Spleen (tissue), 7 donors: Measurements from ENCODE around the gene RGN.

Experiments
- CTCF ChIP-seq, 11 experiments: fragments of 200-600 bp in 7 of 11; fragments of 450-650 bp in 4 of 11; sonication (generic) in 4 of 11; IDR thresholded peaks in 8 of 11; conservative IDR thresholded peaks in 3 of 11; 1 replicate in 7 of 11; 2 replicates in 4 of 11; pipeline versions ENCODE4 v1.4.0 to v1.8.0; 2016 to 2021; ENCODE audit warnings: antibody characterized with exemption in 11 of 11, inconsistent platforms in 4 of 11, mild to moderate bottlenecking in 1 of 11
- POLR2A ChIP-seq, 3 donors: fragments of 450-650 bp; IDR thresholded peaks; one replicate each; pipeline ENCODE4 v1.5.1; 2017; ENCODE audit warnings: antibody characterized with exemption in 3 of 3, mild to moderate bottlenecking in 1 of 3
- POLR2AphosphoS5 ChIP-seq, 3 donors: sonication (generic); formaldehyde crosslinking; IDR thresholded peaks; one replicate each; pipeline ENCODE4 v1.5.1; 2017; ENCODE audit warnings: antibody characterized with exemption in 3 of 3
- donor health status: DM: no; HTN: no; CAD: no; lungs with moderate emphysema.
- donor health status: DM: no; HTN: no; CAD: no.
- donor health status: DM: no; HTN: no; CAD: no.

- TF ChIP-seq POLR2AphosphoS5 (IDR thresholded peaks at IDR 0.05) (no peak), CTCF (IDR thresholded peaks at IDR 0.05 in 8 of 11, conservative IDR thresholded peaks at IDR 0.05 in 3 of 11) (no peak), POLR2A (IDR thresholded peaks at IDR 0.05) (no peak)
These were observed 34.2 kb downstream of the RGN start for GRCh38 chrX:47112316-47112954.
